Brain microvascular endothelial cell (primary cell): ENCODE data around the gene MAP2K6.

Experiments used
- DNase-seq: peaks from one replicate; pipeline ENCODE4 v3.0.0-alpha.2; 2020
- H3K27ac ChIP-seq: fragments of 250-450 bp; sonication (Bioruptor Pico); 2 replicates; pipeline ENCODE4 v1.5.1; 2020; ENCODE audit warnings: mild to moderate bottlenecking, moderate library complexity
- H3K27me3 ChIP-seq: fragments of 250-450 bp; sonication (Bioruptor Pico); replicated peaks from 2 replicates; pipeline ENCODE4 v1.5.1; 2020; ENCODE audit warnings: mild to moderate bottlenecking
- H3K36me3 ChIP-seq: fragments of 250-450 bp; sonication (Bioruptor Pico); replicated peaks from 2 replicates; pipeline ENCODE4 v1.5.1; 2020; ENCODE audit warnings: mild to moderate bottlenecking
- H3K4me3 ChIP-seq: 2 replicates; pipeline ENCODE4 v1.5.1; 2011; ENCODE audit warnings: low read depth, mild to moderate bottlenecking, control low read depth, low read length, moderate library complexity
- in situ Hi-C: cut with HindIII; loops from 2 replicates; pipeline ENCODE4 v1.10.0; 2017; ENCODE audit warnings: low sequenced_read_pairs, low pct_ligation_motif_present
- TF ChIP-seq, protein P1 (sequence below): IDR thresholded peaks from 2 replicates; pipeline ENCODE4 v1.5.1; 2011; ENCODE audit warnings: low read depth, mild to moderate bottlenecking, moderate library complexity, low read length, control low read depth, inconsistent platforms; ENCODE audit errors: missing control alignments

Gene MAP2K6

DNA sequence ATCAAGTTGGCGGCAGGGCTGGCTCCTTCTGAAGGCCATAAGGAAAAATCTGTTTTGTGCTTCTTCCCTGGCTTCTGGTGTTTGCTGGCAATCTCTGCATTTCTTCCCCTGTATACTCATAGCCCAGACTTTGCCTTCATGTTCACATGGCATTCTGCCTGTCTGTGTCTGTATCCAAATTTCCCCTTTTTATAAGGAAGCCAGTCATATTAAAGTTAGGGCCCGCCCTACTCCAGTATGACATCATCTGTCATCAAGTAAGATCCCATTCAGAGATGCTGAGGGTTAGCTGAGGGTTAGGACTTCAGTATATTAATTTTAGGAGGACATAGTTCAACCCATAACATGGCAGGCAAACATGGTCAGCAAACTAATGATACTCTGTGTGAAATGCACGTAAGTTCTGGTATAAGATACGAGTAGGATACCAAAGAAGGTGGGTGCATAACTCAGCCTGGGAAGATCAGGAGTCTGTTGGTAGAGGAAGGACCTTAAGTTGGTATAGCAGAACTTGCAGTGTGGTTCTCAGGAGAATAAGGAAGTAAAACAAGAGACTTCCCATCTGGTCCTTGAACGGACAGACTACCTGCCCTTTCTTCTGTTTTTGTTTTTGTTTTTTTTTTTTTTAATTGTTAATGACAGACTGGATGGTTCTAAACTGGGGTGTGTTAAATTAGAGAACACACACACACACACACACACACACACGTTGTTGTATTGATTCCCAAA lies 13.9 kb downstream of the MAP2K6 start:
- H3K36me3 ChIP-seq, result no peaks in the 10 kb centered on the region
- no peak overlapping the region for H3K27ac ChIP-seq
- no peak overlapping the region for H3K4me3 ChIP-seq
- no peaks in the 10 kb centered on the region for H3K27me3 ChIP-seq
- in situ Hi-C loops, result no loop called here
- TF ChIP-seq, protein P1, sequence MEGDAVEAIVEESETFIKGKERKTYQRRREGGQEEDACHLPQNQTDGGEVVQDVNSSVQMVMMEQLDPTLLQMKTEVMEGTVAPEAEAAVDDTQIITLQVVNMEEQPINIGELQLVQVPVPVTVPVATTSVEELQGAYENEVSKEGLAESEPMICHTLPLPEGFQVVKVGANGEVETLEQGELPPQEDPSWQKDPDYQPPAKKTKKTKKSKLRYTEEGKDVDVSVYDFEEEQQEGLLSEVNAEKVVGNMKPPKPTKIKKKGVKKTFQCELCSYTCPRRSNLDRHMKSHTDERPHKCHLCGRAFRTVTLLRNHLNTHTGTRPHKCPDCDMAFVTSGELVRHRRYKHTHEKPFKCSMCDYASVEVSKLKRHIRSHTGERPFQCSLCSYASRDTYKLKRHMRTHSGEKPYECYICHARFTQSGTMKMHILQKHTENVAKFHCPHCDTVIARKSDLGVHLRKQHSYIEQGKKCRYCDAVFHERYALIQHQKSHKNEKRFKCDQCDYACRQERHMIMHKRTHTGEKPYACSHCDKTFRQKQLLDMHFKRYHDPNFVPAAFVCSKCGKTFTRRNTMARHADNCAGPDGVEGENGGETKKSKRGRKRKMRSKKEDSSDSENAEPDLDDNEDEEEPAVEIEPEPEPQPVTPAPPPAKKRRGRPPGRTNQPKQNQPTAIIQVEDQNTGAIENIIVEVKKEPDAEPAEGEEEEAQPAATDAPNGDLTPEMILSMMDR, result no peak
- DNase-seq, result no peak

DNA sequence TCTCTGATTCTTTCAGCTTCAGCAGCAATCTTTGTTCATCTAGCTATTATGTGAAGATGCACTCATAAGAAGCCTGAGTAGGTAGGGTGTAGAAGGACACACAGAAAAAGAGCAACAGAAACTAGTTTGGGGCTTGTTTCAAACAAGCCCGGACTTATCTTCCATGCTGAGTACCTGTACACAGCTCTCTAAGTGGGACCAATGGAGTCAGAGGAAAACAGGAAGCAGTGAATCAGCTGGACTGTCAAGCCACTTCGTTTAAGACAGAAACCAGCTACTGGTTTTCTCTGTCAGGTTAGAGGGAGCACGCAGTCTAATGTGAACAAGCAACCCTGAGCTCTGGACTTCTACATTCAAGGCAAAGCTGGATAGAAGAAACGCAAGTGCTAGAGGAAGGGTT lies 16.0 kb downstream of the MAP2K6 start:
- in situ Hi-C loops, result no loop called here
- H3K27ac ChIP-seq, result no peak overlapping the region
- TF ChIP-seq, protein P1, result no peak
- no peak for DNase-seq
- no peaks in the 10 kb centered on the region for H3K36me3 ChIP-seq
- H3K4me3 ChIP-seq, result no peak overlapping the region
- H3K27me3 ChIP-seq, result no peaks in the 10 kb centered on the region

DNA sequence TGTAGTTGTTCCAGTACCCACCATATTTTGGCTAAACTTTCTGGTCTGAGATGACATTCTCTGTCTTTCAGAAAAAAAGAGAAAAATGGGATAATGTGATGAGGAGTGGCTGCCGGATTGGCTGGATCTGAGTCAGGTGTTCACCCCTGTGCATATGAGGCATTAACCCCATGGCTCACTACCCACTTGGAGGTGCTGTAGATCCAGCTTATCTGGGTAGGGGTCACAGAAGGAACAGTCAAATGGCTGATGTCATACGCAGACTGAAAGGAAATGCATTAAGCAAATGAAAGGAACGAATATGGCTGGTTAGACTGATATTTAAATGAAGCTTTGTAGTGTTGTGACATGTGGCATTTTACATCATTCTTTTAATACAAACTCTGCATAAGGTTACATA lies 17.3 kb downstream of the MAP2K6 start:
- H3K4me3 ChIP-seq, result no peak overlapping the region
- no peak overlapping the region for H3K27ac ChIP-seq
- no peak for DNase-seq
- H3K27me3 ChIP-seq, result no peaks in the 10 kb centered on the region
- in situ Hi-C loops, result no loop called here
- TF ChIP-seq, protein P1, result no peak
- no peaks in the 10 kb centered on the region for H3K36me3 ChIP-seq

DNA sequence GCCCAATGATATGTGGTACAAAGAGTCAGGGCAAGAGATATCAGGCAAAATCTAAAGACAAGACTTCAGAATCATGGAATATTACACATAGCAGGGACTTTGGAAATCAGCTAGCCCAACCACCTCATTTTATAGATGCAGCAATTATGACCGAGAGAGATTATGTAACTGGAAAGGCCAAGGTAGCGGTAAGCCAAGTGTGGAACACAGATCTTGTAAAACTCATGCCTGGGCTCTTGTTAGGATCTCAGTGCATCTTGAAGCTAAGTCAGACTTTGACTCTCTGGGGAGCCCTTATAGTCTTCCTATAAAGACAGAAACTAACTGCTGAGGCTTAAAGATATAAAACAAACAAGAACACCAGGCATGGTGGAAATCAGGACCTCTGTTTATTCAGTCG lies 18.6 kb downstream of the MAP2K6 start:
- in situ Hi-C loops, result no loop called here
- Histone ChIP-seq H3K36me3 (no peaks in the 10 kb centered on the region), H3K4me3 (no peak overlapping the region), H3K27me3 (no peaks in the 10 kb centered on the region), H3K27ac (no peak overlapping the region)
- DNase-seq, result no peak
- TF ChIP-seq, protein P1, result no peak

DNA sequence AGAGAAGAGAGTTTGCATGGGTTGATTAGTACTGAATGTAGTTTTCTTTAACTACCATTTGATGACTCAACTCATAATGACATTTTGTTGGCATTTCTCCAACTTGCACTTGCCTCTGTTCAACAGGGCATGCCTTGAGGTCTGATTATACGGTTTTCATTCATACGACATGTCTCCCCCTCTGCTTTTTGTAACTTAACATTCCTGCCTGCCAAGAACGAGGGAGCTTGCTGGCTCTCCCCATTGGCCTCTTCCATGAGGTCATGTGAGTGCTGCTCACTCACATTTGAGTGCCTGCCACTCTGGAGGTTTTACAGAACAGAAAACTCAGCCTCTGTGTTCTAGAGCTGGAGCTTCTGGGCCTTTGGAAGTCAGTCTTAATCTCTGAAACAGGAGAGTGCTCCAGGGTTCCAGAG lies 19.7 kb downstream of the MAP2K6 start:
- in situ Hi-C loops, result no loop called here
- H3K27me3 ChIP-seq, result no peaks in the 10 kb centered on the region
- TF ChIP-seq, protein P1, result no peak
- H3K27ac ChIP-seq, result no peak overlapping the region
- no peak for DNase-seq
- H3K36me3 ChIP-seq, result no peaks in the 10 kb centered on the region
- no peak overlapping the region for H3K4me3 ChIP-seq
